ENCODE measurements around the gene ASIC1.

The ASIC1 gene

GRCh38 chr12:50123203-50123602 is 65.8 kb downstream of the ASIC1 start:
- H3K9me2 ChIP-seq (replicated peaks; ENCODE audit: low read depth, low read length): no peaks in the 10 kb centered on the region
- H3K4me3 ChIP-seq (ENCODE audit: low read length, poor library complexity, severe bottlenecking): no peak overlapping the region
- TF ChIP-seq EZH2phosphoT487 (IDR thresholded peaks at IDR 0.05; ENCODE audit: borderline replicate concordance) (no peak), CTCF (conservative IDR thresholded peaks at IDR 0.05; ENCODE audit: low read length) (no peak)
- no peaks in the 10 kb centered on the region for H3K9me3 ChIP-seq (ENCODE audit: insufficient read depth, low read depth, low read length)
- peaks cover 21% of the 10 kb centered on the region; the same call in 1 of the 2 replicates for H3K79me2 ChIP-seq (ENCODE audit: insufficient read depth, low read length)
- no peaks in the 10 kb centered on the region for H3K27me3 ChIP-seq (ENCODE audit: insufficient read depth, low read length, poor library complexity, severe bottlenecking)
- H3F3A ChIP-seq (ENCODE audit: low read depth): peaks cover 3% of the 10 kb centered on the region; the same call in 1 of the 2 replicates
- peaks cover 16% of the 10 kb centered on the region for H3K4me1 ChIP-seq (ENCODE audit: insufficient read depth, low read length, poor library complexity, severe bottlenecking)
- H3K4me2 ChIP-seq (ENCODE audit: low read depth, low read length, poor library complexity, severe bottlenecking): no peak overlapping the region
- no peaks in the 10 kb centered on the region for H4K20me1 ChIP-seq (ENCODE audit: insufficient read depth, low read length, poor library complexity, severe bottlenecking)
- H2AFZ ChIP-seq (ENCODE audit: low read length): no peak overlapping the region
- H3K9ac ChIP-seq (ENCODE audit: low read depth, low read length, poor library complexity, severe bottlenecking): no peak overlapping the region
- H3K36me3 ChIP-seq (ENCODE audit: insufficient read depth, low read length): peaks cover 26% of the 10 kb centered on the region; the same call in 1 of the 2 replicates

DNA sequence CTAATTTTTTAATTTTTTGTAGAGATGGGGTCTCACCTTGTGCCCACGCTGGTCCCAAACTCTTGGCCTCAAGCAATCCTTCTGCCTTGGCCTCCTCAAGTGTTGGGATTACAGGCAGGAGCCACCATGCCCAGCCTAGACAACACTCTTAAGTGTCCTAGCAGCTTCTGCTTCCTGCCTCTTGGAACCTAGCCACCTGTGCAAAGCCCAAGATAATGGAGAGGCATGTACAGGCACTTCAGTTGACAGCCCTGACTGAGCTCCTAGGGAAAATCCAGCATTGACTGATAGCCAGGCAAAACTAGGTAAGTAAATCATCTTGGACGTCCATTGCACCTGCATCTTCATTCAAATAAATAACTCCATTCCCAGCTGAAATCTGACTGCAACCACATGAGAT is 70.2 kb downstream of the ASIC1 start:
- peaks cover 16% of the 10 kb centered on the region for H3K4me1 ChIP-seq (ENCODE audit: insufficient read depth, low read length, poor library complexity, severe bottlenecking)
- TF ChIP-seq EZH2phosphoT487 (IDR thresholded peaks at IDR 0.05; ENCODE audit: borderline replicate concordance) (no peak), CTCF (conservative IDR thresholded peaks at IDR 0.05; ENCODE audit: low read length) (no peak)
- H3K36me3 ChIP-seq (ENCODE audit: insufficient read depth, low read length): peaks cover 43% of the 10 kb centered on the region
- H3K9me2 ChIP-seq (replicated peaks; ENCODE audit: low read depth, low read length): no peaks in the 10 kb centered on the region
- no peaks in the 10 kb centered on the region for H3K27me3 ChIP-seq (ENCODE audit: insufficient read depth, low read length, poor library complexity, severe bottlenecking)
- H3K79me2 ChIP-seq (ENCODE audit: insufficient read depth, low read length): peaks cover 4% of the 10 kb centered on the region; the same call in 1 of the 2 replicates
- no peak overlapping the region for H3K4me3 ChIP-seq (ENCODE audit: low read length, poor library complexity, severe bottlenecking)
- H2AFZ ChIP-seq (ENCODE audit: low read length): no peak overlapping the region
- H3K9ac ChIP-seq (ENCODE audit: low read depth, low read length, poor library complexity, severe bottlenecking): no peak overlapping the region
- H3F3A ChIP-seq (ENCODE audit: low read depth): peaks cover 3% of the 10 kb centered on the region; the same call in 1 of the 2 replicates
- no peaks in the 10 kb centered on the region for H4K20me1 ChIP-seq (ENCODE audit: insufficient read depth, low read length, poor library complexity, severe bottlenecking)
- H3K4me2 ChIP-seq (ENCODE audit: low read depth, low read length, poor library complexity, severe bottlenecking): no peak overlapping the region
- H3K9me3 ChIP-seq (ENCODE audit: insufficient read depth, low read depth, low read length): no peaks in the 10 kb centered on the region

DNA sequence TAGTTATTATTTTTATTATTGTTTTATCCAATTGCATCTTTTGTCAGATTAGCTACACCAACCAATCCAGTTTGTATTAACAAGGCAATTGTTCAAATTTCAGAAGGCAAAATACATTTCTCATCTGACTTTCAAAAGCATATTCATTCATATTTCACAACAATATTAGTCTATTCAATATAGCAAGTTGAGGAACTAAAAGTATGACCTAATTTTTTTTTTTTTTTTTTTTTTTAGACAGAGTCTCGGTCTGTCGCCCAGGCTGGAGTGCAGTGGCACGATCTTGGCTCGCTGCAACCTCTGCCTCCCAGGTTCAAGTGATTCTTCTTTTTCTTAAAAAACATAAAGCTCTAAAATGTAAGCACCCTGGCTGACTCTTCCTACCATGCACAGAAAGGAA is 71.9 kb downstream of the ASIC1 start:
- H3K4me1 ChIP-seq (ENCODE audit: insufficient read depth, low read length, poor library complexity, severe bottlenecking): peaks cover 16% of the 10 kb centered on the region
- TF ChIP-seq CTCF (conservative IDR thresholded peaks at IDR 0.05; ENCODE audit: low read length) (no peak), EZH2phosphoT487 (IDR thresholded peaks at IDR 0.05; ENCODE audit: borderline replicate concordance) (no peak)
- no peak overlapping the region for H3K4me3 ChIP-seq (ENCODE audit: low read length, poor library complexity, severe bottlenecking)
- H3K36me3 ChIP-seq (ENCODE audit: insufficient read depth, low read length): peaks cover 57% of the 10 kb centered on the region
- no peak overlapping the region for H3K9ac ChIP-seq (ENCODE audit: low read depth, low read length, poor library complexity, severe bottlenecking)
- H3K27me3 ChIP-seq (ENCODE audit: insufficient read depth, low read length, poor library complexity, severe bottlenecking): no peaks in the 10 kb centered on the region
- no peak overlapping the region for H3K4me2 ChIP-seq (ENCODE audit: low read depth, low read length, poor library complexity, severe bottlenecking)
- H3K9me3 ChIP-seq (ENCODE audit: insufficient read depth, low read depth, low read length): no peaks in the 10 kb centered on the region
- peaks cover 3% of the 10 kb centered on the region; the same call in 1 of the 2 replicates for H3F3A ChIP-seq (ENCODE audit: low read depth)
- no peaks in the 10 kb centered on the region for H3K79me2 ChIP-seq (ENCODE audit: insufficient read depth, low read length)
- H3K9me2 ChIP-seq (replicated peaks; ENCODE audit: low read depth, low read length): no peaks in the 10 kb centered on the region
- no peaks in the 10 kb centered on the region for H4K20me1 ChIP-seq (ENCODE audit: insufficient read depth, low read length, poor library complexity, severe bottlenecking)
- no peak overlapping the region for H2AFZ ChIP-seq (ENCODE audit: low read length)
